Measurements from ENCODE around the gene ASB2. TPM values are rescaled to one million over a fixed set of nuclear protein-coding genes. Genes with fewer than 3 reads are reported as not detected.
A peak's percentile ranks its signal among the peaks of the same experiment; 100 is the strongest.

Gene ASB2
- total RNA-seq, 8 experiments from 2014 or later = 0.07 to 2.1 (median 0.76) TPM

DNA sequence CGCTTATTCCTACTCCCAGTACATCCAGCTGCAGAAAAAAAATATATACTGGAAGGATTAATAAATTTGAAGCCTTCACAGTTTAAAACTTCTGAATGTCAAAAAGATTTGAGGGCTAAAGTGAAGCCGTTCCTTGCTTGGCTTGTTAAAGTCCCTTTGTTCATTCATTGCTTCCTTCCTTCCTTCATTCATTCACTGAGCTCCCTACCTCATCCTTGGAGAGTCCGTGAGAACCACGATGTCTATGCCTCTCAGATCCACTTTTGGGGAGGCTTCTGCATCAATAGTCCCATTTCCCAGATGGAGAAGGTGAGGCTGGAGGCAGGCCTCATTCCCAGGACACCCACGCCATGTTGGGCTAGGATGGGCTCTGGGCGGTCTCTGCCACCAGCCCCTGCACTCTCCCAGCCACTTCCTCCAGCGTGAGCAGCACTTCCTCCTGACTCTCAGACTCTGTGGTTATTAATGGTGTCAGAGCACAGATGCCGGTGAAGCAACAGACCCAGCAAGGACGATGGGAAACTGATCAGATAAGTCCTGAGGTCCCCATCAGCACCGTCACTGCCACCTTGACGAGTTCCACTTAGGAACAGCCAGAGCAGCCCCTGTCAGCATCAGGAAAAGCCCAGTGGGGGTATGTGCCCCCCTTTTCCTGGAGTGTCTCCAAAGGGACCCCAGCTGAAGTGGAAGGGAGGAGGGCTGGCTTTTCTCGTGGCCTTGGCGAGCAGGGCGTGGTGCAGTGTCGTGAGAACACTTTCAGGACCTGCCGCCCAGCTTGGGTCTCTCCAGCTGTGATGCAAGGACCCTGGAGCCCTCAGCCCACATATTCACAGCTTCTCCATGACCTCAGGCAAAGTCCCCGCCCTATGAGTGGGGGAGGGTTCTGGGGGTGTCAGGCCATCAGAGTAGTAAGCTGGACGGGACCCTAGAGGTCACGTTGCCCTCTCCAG is 21.2 kb downstream of the ASB2 start:
- Histone ChIP-seq H3K4me1 (replicated peaks in 1 of 2) (peaks cover 22 to 40% of the 10 kb centered on the region in 2 donors), H3K4me3 (no peak overlapping the region), H3K27ac (no peak overlapping the region)
- WGBS, 10 experiments = 41 to 100% (median 89%) methylated on average over 1 to 10 of the region's 19 CpGs; no CpG with 5 or more reads in 2 of the 10 experiments
- peak in 2 of 8 experiments; percentile 4 to 24 for ATAC-seq (replicated peaks in 6 of 8)
- in situ Hi-C loops (cut with MboI; ENCODE audit: low pct_unique_long_range_greater_than_20kb in 2 of 9, low sequenced_read_pairs in 9 of 9, unreplicated experiment in 9 of 9) = no loop called here

DNA sequence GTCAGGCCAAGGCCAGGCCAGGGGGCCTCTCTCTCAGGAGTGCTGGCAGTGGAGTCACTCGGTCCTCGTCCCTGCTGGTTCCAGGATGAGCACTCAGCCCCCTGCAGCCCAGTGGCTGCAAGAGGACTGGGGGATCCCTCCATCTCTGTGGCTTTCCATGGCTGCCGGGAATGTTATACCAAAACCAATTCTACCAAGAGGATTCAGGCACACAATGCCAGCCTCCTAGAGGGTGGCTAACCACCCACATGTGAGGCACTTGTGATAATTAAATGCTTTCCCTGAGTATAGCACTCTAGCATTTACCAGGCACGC is 21.9 kb downstream of the ASB2 start:
- in situ Hi-C loops (cut with MboI; ENCODE audit: low pct_unique_long_range_greater_than_20kb in 2 of 9, low sequenced_read_pairs in 9 of 9, unreplicated experiment in 9 of 9) = no loop called here

DNA sequence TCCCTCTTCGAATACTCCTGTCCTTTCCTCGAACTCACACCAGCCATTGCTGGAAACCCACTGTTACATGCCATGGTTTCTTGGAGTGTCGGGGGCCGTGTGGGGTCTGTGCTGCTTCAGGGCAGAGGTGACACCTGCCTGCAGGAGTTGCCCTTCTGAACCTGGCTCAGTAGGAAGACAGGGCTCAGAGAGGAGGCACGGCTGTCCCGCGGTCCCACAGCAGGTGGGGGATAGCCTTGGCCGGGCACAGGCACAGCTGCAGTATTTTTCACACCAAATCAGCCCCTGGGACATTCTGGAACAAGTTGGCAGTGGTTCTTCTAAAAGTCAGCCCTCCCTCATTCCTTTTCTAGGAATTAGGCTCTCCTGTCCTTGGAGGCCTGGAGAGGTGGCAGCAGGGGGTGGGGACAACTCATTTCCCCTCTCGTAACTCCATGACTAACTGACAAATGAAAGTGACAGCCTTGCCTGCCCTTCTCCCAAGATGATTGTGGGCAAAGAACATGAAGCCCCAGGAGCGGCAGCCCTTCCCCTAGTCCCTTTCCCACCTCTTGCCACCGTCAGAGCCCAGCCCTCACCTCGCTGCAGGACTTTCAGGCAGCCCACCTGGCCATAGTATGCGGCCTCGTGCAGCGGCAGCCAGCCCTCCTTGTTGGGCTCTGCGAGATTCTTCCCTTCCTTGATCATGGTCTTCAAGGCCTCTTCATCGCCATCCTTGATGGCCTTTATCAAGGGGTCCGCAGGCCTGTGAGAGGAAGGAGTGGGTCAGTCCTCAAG is 22.4 kb downstream of the ASB2 start:
- Histone ChIP-seq H3K27ac (no peak overlapping the region), H3K4me3 (no peak overlapping the region), H3K4me1 (replicated peaks in 1 of 2) (peaks cover 15 to 29% of the 10 kb centered on the region in 2 donors)
- in situ Hi-C loops (cut with MboI; ENCODE audit: low pct_unique_long_range_greater_than_20kb in 2 of 9, low sequenced_read_pairs in 9 of 9, unreplicated experiment in 9 of 9) = no loop called here
- 79 to 100% (median 88%) methylated on average over 2 to 10 of the region's 18 CpGs; no CpG with 5 or more reads in 3 of the 10 experiments for WGBS, 10 experiments
- ATAC-seq (replicated peaks in 6 of 8) = no peak

More for the DNA sequence above, 21.9 kb downstream of the ASB2 start:
- Histone ChIP-seq H3K27ac (no peak overlapping the region), H3K4me1 (replicated peaks in 1 of 2) (peaks cover 20 to 34% of the 10 kb centered on the region in 2 donors), H3K4me3 (no peak overlapping the region)
- ATAC-seq (replicated peaks in 6 of 8) = no peak
- 60 to 100% (median 90%) methylated on average over 1 to 2 of the region's 4 CpGs; no CpG with 5 or more reads in 5 of the 10 experiments for WGBS, 10 experiments

DNA sequence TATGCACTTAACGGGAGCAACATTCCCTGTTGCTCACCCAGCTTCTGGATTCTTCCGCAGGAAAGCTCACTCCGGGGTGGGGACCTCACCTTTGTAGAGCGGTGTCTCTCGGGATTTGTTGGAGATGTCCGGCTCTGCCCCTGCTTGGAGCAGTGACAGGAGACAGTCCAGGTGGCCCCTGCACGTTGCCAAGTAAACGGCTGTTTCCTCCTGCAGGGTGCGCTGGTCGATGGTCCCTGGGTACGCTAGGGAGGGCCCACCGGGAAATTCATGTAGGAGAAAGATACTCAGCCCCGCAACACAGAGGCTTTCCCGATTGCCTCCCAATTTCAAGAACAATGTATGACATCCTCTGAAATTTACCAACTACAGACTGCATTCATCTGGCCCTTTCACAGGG is 23.1 kb downstream of the ASB2 start:
- Histone ChIP-seq H3K4me3 (no peak overlapping the region), H3K27ac (no peak overlapping the region), H3K4me1 (replicated peaks in 1 of 2) (peaks cover 11 to 26% of the 10 kb centered on the region in 2 donors)
- WGBS, 10 experiments = 38 to 100% (median 91%) methylated on average over 1 to 11 of the region's 14 CpGs; no CpG with 5 or more reads in 6 of the 10 experiments
- in situ Hi-C loops (cut with MboI; ENCODE audit: low pct_unique_long_range_greater_than_20kb in 2 of 9, low sequenced_read_pairs in 9 of 9, unreplicated experiment in 9 of 9) = no loop called here
- peak in 1 of 8 experiments; percentile 23 for ATAC-seq (replicated peaks in 6 of 8)

DNA sequence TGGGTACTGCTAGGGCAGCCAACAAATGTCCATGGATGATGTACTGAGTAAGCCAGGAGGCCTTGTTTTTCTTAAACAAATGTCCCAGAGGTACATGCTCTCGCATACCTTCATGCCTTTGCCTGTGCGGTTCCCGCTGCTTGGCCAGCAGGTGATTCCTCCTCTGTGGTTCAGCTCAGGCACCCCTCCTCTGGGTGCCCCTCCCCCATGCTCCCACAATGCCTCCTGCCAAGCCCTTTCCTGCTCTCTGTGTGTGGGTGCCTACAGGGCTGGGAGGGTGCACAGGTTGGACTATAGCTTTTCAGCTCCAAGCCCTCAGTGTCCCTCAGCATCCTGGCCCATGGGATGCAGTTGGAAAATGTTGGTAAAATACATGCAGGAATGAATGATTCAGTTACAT is 23.5 kb downstream of the ASB2 start:
- H3K27ac ChIP-seq = no peak overlapping the region
- in situ Hi-C loops (cut with MboI; ENCODE audit: low pct_unique_long_range_greater_than_20kb in 2 of 9, low sequenced_read_pairs in 9 of 9, unreplicated experiment in 9 of 9) = no loop called here
- 90 to 100% (median 93%) methylated on average over 1 to 3 of the region's 3 CpGs; no CpG with 5 or more reads in 7 of the 10 experiments for WGBS, 10 experiments
- no peak overlapping the region for H3K4me3 ChIP-seq
- H3K4me1 ChIP-seq (replicated peaks in 1 of 2) = peaks cover 7 to 21% of the 10 kb centered on the region in 2 donors
- peak in 4 of 8 experiments; percentile 25 to 36 (median 32) for ATAC-seq (replicated peaks in 6 of 8)

DNA sequence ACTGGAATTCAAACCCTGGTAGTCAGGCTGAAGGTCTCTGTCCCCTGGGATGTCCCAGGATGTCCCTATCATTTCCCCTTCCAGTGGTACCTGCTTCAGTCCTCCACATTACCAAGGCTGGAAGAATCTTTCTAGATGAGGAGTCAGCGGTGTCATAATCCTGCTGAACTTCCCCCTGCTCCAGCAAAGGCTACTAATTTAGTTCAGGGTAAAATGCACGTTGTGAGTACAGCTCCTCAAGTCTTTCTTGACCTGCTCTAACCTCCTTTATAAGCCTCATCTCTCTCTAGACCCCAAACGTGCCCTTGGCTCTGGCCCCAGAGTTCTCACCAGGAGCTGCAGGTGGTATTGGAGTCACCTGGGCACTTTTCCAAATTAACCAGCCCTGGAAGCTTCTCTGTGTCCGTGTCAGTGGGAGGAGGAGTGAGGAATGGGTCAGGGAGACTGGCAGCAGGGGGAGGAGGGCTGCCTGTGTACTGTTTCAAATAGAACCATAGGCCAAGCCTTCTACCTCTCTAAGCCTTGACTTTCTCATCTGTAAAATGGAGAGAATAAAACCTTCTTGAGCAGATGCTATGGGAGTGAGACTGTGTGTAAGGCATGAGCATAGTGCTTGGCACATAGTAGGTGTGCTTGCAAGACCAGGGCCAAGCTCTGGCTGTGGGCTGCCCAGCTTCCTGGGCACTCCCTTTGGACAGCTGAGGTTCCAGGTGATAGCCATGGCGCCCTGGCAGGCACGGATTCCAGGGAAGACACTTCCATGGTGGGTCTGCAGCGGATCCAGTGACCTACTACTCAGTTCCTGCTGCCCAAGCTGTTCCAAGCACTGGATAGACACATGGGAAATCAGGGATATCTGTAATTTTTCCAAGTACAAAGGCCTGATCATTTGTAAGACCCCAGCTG is 24.5 kb downstream of the ASB2 start:
- H3K4me3 ChIP-seq = no peak overlapping the region
- in situ Hi-C loops (cut with MboI; ENCODE audit: low pct_unique_long_range_greater_than_20kb in 2 of 9, low sequenced_read_pairs in 9 of 9, unreplicated experiment in 9 of 9) = no loop called here
- 10 to 71% (median 53%) methylated on average over 1 to 6 of the region's 7 CpGs; no CpG with 5 or more reads in 4 of the 10 experiments for WGBS, 10 experiments
- no peak overlapping the region for H3K27ac ChIP-seq
- no peak for ATAC-seq (replicated peaks in 6 of 8)
- peaks cover under 1 to 14% of the 10 kb centered on the region in 2 donors for H3K4me1 ChIP-seq (replicated peaks in 1 of 2)

DNA sequence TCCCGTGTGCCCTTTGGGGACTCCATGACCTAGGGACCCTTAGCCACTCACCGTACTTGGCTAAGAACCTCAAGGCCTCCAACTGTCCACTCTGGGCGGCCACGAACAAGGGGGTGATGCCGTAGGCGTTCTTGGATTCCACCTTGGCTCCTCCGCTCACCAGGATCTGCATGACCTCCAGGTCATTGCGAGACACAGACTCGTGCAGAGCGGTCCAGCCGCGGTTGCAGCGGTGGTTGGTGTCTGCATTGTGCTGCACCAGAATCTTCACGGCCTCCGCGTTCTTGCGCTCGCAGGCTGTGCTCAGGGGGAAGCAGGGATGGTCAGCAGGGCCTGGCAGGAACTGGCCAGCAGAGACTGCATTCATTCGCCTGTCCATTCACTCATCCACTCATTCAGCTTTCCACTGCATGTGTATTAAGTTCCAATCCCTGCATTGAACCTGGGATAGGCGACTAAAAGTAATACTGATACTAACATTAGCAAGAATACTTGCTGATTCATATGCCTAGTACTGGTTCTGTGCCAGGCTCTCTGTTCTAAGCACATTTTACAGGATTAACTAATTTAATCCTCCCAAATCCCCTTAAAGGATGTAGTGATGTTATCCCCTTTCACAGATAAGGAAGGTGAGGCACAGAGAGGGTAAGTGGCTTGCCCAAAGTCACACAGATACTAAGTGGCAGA is 25.3 kb downstream of the ASB2 start:
- Histone ChIP-seq H3K4me3 (no peak overlapping the region), H3K27ac (no peak overlapping the region), H3K4me1 (replicated peaks in 1 of 2) (peaks cover 0 to 8% of the 10 kb centered on the region in 2 donors)
- 20 to 100% (median 83%) methylated on average over 1 to 14 of the region's 20 CpGs; no CpG with 5 or more reads in 2 of the 10 experiments for WGBS, 10 experiments
- in situ Hi-C loops (cut with MboI; ENCODE audit: low pct_unique_long_range_greater_than_20kb in 2 of 9, low sequenced_read_pairs in 9 of 9, unreplicated experiment in 9 of 9) = no loop called here
- ATAC-seq (replicated peaks in 6 of 8) = peak in 2 of 8 experiments; percentile 17 to 45

DNA sequence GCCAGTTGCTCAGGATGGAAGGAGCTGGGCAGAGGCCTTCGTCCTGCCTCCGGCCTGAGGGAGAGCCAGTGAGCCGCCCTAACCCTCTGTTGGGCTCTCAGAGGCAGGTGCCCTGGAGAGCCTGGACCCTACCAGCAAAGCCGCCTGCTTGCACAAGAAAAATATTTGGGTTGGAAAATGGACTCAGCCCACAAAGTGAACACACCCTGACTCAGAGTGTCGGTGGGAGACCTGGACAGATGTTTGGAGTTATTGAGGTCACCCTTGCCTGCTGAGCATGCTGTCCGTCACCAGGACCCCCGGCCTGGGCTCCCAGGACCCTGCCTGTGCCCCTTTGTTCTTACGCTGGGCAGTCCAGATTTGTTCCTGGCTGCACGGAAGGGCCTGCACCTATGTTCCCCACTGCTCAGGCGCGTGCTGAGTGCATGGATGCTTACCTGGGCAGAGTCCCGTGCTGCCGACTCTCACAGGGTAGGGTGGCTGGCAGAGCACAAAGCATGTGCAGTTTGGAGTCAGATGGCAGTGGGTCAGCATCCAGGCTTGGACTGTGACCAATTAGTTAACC is 26.8 kb downstream of the ASB2 start:
- in situ Hi-C loops (cut with MboI; ENCODE audit: low pct_unique_long_range_greater_than_20kb in 2 of 9, low sequenced_read_pairs in 9 of 9, unreplicated experiment in 9 of 9) = loop anchor here in 1 of 9 experiments (10.0 to 25.0 kb wide), 2 partner anchors 45 to 188 kb away; partner anchors contain the start of genes CCDC197 and IFI27L2
- peaks cover 0 to 8% of the 10 kb centered on the region in 2 donors for H3K4me1 ChIP-seq (replicated peaks in 1 of 2)
- 89 to 100% (median 95%) methylated on average over 1 to 4 of the region's 13 CpGs; no CpG with 5 or more reads in 5 of the 10 experiments for WGBS, 10 experiments
- H3K27ac ChIP-seq = no peak overlapping the region
- ATAC-seq (replicated peaks in 6 of 8) = no peak
- H3K4me3 ChIP-seq = no peak overlapping the region

DNA sequence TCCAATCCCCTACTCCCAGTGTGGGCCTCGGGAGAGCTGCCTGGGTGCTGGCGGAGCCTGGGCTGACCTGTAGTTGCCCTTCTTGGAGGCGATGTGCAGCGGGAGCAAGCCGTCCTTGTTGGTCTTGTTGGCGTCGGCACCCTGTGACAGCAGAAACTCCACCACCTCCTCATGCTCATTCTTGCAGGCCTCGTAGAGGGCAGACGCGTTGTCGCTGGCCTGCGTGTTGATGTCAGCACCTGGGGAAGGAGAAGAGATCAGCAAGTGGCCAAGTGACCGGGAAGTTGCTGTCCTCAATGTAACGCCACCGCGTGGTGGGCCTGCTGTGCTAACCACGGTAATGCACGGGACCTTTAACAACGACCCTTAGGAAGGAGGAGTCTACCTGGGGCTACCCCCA is 29.1 kb downstream of the ASB2 start:
- Histone ChIP-seq H3K4me1 (replicated peaks in 1 of 2) (no peaks in the 10 kb centered on the region), H3K4me3 (no peak overlapping the region), H3K27ac (no peak overlapping the region)
- ATAC-seq (replicated peaks in 6 of 8) = no peak
- in situ Hi-C loops (cut with MboI; ENCODE audit: low pct_unique_long_range_greater_than_20kb in 2 of 9, low sequenced_read_pairs in 9 of 9, unreplicated experiment in 9 of 9) = loop anchor here in 1 of 9 experiments (10.0 to 25.0 kb wide), 2 partner anchors 48 to 190 kb away; partner anchors contain the start of genes CCDC197 and IFI27L2
- 70 to 96% (median 84%) methylated on average over 2 to 8 of the region's 19 CpGs; no CpG with 5 or more reads in 5 of the 10 experiments for WGBS, 10 experiments

DNA sequence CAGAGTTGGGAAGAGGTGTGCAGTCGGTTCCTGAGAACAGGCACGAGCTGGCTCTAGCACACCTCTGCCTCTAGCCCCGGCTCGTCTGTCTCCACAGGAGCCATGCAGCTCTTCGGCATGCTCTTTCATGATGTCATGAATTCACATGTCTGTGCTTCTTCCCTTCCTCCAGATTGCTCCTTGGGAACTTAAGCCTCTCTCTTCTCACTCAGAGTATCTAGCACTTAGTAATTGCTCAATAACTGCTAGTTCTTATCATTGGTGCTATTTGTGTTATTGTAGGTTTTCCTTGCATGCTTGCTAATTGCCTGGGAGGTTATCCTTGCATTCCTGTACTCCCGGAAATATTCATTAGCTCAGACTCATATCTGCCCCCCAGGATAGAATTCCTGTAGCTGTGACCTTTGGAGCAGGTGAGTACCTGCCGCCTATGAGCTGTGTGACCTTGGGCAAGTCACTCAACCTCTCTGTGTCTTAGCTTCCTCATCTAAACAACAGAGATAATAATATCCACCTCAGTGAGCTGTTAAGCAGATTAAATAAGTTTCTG is 29.8 kb downstream of the ASB2 start:
- in situ Hi-C loops (cut with MboI; ENCODE audit: low pct_unique_long_range_greater_than_20kb in 2 of 9, low sequenced_read_pairs in 9 of 9, unreplicated experiment in 9 of 9) = loop anchor here in 1 of 9 experiments (10.0 to 25.0 kb wide), 2 partner anchors 48 to 191 kb away; partner anchors contain the start of genes CCDC197 and IFI27L2
- H3K4me3 ChIP-seq = no peak overlapping the region
- ATAC-seq (replicated peaks in 6 of 8) = peak in 7 of 8 experiments; percentile 22 to 60 (median 54)
- 20 to 94% (median 76%) methylated on average over 1 to 7 of the region's 7 CpGs; no CpG with 5 or more reads in 1 of the 10 experiments for WGBS, 10 experiments
- no peak overlapping the region for H3K27ac ChIP-seq
- peaks cover 0 to 2% of the 10 kb centered on the region in 2 donors for H3K4me1 ChIP-seq (replicated peaks in 1 of 2)

DNA sequence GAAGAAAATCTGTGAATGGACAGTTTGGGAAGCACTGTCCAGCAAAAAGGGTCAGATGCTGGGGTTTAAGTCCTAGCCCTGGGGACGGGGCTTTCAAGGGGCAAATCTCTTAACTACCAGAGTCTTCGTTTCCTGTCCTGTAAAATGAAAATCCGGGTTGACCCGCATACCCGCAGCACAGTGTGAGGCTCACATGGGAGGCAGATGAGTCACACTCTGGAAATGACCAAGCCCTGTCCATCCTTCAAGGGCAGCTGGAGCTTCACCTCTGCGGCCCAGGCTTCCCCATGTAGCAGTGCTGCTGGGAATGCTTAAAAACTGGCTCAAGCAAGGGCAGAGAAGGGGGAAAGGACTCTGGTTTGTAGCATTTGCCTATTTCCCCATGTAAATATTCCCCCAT is 30.3 kb downstream of the ASB2 start:
- 18 to 83% (median 66%) methylated on average over 1 to 5 of the region's 6 CpGs; no CpG with 5 or more reads in 2 of the 10 experiments for WGBS, 10 experiments
- in situ Hi-C loops (cut with MboI; ENCODE audit: low pct_unique_long_range_greater_than_20kb in 2 of 9, low sequenced_read_pairs in 9 of 9, unreplicated experiment in 9 of 9) = loop anchor here in 1 of 9 experiments (10.0 to 25.0 kb wide), 2 partner anchors 49 to 191 kb away; partner anchors contain the start of genes CCDC197 and IFI27L2
- ATAC-seq (replicated peaks in 6 of 8) = peak in 7 of 8 experiments; percentile 42 to 99 (median 78)
- Histone ChIP-seq H3K4me3 (no peak overlapping the region), H3K27ac (no peak overlapping the region), H3K4me1 (replicated peaks in 1 of 2) (peaks cover 2 to 7% of the 10 kb centered on the region in 2 donors)
